Amniotic stem cell (primary cell): ENCODE measurements around the gene RBFOX1.

Experiments
- DNase-seq: peaks from one replicate; lab custom pipeline; 2025; lab: John Stamatoyannopoulos, UW

RBFOX1 gene

DNA sequence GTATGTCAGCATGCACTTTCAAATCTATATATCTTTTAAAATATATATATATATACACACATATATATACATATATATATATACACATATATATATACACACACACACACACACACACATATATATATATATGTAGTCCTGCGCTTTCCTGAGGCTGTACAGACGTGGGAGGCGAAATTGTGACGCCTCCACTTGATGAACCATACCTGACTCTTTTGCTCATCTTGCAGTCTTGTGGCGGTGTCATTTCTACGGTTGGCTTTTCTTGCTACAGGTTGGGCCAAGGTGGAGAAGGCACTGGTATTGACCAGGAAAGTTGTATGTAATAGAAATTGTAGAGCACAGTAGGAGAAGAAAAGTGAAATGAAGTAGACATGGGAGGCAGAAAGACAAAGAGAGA lies 88.2 kb downstream of the RBFOX1 start:
- DNase-seq: no peak

DNA sequence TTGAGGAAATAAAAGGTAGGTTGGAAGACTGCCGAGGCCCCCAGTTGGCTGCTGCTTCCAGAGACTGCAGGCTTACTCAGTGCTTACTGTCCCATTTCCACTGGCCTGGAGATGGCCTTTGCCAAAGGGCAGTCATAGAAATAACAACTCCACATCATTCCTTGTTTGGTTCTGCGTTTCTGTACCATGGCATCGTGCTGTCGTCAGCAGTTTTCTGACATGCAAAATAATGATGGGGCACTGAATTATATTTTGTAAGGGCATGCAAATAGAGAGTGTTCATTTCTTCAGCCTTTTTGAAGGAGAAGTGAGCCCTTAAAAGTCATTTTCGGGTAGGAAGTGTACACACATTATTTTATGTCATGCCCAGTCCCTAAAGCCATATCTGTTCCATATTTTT lies 88.9 kb downstream of the RBFOX1 start:
- no peak for DNase-seq

DNA sequence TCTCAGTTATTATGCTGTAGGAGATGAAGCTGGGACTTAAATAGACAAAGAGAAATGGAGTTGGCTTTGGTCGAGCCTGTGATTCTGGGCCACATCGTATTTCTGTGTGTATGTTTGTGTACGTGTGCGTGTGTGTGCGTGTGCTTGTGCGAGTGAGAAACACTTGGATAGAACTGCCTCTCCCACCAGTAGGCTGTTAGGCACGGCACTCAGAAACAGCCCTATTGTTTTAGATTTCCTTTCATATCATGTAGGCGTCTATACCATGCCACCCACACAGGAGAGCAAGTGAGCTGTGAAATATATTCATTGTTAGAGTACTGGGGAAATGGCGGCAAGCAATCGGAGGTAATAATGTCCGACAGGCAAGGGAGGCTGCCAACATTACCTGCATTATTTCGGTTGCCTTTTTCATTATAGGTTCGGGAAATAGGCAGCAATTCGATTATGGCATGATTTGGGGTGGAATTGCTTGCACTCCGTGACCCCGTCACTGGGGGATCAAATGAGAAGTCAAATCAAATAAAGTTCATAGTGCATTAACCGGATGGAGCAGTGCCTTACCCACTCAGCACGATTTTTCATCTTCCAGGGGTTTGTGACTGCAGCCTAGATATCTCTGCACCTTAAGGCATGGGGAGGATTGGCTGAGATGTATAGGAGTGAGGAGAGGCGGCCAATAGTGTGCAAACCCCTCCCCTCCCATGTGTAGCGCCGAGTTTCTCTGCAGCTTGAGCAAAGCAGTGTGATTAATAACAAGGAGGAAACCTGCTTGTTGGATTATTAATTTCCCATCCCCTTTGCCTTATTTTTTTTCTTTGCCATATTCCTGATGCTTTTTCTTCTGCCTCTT lies 89.6 kb downstream of the RBFOX1 start:
- no peak for DNase-seq

DNA sequence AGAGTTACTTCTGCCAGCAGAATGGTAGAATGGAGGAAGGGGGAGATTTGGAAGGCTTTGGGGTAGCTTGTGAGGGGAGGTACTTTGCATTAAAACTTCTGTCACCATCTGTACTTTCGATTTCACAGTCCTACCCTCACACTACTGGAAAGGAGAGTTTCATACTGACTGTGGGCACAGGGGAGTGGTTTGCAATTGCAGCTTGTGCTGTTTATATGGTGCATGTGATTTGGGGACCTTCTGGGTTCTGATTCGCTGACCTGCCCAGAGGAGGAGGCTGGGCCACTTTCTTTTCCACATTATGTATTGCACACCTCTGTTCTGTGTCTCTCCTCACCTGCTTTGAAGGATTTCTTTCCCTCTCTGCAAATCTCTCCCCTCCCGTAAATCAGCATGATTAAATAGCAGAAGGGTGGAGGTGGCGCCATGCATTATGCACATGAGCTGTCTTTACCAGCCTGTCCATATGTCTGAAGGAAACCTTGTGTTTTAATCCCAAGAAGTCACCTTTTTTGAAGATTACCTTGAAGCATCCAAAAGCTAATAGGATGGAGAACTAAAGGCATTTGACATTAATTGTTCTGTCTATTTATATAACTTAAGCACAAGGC lies 90.9 kb downstream of the RBFOX1 start:
- no peak for DNase-seq

DNA sequence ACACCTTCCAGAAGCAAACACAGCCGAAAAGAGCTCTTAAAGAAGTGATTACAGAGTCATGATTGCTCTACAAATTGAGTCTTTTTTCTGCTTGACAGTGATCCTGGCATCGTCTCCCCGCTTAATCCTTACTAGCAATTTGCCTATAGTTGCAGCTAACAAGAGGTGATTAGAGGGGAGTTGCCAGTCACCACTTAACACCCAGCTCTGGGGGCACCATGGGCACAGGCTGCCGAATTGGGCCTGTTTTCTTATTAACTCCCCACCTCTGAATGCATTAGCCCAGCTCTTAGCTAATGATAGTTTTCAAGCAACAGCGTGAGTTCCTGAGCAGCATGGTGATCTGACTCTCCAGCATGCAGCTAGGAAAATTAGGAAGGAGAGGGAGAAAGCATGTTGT lies 93.5 kb downstream of the RBFOX1 start:
- DNase-seq: no peak

DNA sequence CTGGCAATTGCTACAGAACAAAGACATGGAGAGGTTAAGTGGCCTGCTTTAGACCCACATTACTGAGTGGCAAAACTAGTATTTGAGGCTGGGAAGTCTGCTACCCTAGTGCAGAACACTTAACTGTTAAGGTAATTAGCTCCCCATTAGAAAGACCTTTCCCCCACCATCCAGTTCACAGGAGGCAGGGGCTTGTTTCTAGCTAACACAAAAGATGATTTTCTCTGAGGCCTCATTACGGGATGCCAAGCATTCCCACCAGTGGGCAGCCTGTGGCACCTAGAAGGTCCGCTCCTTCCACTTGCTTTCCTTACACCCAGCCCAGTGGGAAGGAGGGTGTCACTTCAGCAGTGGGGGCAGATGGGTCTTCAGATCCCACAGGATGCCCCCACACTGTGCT lies 99.1 kb downstream of the RBFOX1 start:
- DNase-seq: no peak

DNA sequence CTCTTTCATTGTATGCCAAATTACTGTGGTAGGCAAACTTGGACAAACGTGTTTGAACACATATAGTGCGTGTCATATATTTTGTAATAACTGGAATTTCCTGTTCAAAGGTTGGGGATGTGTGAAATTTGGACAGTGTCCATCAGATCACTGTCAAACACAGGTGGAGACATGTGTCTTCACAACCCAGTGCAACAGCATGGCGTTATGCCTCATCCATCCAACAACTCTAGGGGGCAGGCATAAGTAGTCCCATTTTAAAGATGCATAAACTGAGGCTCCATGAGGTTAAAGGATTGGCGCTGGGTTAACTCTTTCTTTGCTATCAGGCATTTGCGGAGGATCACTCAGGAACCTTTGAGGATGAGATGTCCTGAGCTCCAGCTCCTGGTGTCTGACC lies 103.7 kb downstream of the RBFOX1 start:
- no peak for DNase-seq

DNA sequence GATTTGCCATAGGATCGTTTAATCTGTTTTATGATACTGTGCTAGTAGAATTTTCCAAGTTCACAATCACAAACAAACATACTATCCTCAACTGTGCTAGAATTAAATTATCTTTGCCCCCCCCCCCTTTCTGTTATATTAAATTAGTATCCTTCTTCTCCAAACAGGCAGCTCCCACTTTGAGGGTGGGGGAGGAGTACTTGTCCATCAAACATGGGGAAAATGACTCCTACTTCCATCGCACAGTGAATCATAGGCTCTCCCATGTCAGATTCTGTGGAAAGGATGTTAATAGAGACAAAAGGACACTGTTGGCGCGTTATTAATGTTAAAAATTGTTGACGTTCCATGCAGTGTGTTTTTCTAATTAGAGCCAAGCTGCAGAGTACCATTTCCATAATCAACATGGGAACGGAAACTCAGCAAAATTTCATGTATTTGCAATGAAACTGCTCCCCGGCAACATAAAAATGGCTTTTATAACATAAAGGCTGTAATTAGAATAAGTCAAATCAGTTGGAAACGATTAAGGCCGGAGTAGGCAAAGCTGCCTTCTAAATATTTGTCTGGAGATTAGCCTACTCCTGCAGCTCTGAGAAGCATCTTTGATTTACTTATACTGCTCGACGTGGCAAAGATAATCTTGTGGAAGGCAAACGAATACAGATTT lies 104.6 kb downstream of the RBFOX1 start:
- DNase-seq: no peak

DNA sequence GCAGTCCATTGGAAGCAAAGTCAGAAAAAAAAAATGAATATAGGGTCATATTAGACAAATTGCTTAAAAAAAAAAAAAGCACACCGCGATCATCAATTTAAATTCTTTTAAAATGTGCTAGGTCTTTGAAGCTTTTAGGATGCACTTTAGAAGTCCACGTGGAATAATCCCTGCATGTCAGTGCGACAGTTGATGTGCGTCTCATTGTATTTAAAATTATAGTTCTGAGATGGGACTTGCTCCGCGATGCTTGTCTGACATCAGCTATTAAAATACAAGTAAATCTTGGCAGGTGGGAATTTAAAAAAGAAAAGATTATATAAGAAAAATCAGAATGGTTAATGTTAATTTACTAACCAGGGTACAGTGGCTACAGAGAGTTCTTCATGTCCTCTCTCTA lies 105.2 kb downstream of the RBFOX1 start:
- DNase-seq: no peak

DNA sequence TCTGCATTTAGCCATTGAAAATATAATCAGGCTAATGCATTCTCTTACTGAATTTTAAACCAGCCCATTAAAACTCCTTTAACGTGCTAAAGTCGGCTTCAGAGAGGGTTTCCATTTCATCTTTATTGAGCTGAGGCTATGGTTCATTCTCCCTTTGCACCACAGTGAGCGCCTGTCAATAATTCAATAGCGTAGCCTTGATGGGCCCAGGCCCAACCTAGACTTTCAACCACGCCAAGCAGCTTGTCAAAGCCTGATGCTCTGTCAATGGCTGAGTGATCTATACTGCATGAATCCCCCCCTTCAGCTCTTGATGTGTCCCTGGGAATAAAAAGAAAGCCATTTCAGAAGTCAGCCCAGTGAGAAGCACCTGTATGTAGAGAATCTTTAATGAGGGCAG lies 106.0 kb downstream of the RBFOX1 start:
- DNase-seq: no peak

DNA sequence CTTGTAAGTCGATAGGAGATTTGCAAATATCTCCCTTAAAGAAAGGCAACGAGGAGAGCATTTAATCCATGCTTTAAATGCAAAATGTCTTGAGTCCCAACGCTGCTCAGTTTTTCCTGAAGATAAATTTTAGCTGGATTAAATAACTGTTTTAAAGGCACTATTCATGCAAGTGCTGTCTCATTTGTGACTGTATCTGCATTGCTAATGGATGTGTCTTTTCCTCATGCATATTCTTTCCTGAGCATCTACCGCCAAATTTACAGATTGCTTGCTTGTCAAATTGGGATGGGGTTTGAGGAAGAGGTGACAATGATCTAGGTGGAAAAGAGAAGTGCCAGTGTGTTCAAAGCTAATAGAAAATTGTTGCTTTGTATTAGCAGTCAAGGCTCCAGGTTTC lies 106.9 kb downstream of the RBFOX1 start:
- no peak for DNase-seq

DNA sequence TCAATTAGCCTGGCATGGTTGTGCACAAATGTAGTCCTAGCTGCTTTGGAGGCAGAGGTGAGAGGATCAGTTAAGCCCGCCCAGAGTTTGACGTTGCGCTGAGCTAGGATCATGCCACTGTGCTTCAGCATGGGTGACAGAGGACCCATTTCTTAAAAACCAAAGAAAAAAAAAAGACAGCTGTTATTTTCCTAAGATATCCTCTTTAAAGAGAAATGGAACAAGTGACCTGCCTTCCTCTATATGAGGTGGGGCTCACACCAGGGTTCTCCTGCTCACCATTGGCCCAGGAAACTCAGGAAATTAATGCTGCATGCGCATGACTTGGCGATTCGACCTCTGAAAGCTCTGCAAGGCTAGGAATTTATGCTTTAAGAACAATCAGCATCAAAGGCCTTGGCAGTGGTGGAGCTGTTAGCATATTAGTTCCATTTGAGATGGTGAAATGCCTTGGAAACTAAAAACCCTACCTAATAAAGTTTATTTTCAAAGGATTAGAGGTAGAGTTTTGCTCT lies 108.3 kb downstream of the RBFOX1 start:
- no peak for DNase-seq

DNA sequence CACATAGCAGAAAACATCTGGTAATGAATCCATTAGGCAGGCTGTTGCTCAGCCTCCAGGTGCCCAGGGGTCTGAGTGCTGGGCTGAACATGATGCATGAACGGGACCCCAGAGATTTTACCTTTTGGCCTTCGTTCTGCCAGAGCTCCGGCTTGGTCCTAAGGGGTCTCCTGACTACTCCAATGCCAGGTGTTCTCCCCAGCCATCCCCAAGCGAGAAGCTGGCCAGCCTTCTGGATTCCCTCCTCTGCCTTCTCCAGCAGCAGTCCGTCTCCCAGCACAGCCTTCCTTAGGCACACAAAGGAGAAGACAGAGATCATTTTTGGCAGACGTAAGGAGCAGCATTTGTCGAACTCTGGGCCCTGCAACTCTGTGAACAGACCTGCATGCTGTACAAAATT lies 109.4 kb downstream of the RBFOX1 start:
- no peak for DNase-seq

DNA sequence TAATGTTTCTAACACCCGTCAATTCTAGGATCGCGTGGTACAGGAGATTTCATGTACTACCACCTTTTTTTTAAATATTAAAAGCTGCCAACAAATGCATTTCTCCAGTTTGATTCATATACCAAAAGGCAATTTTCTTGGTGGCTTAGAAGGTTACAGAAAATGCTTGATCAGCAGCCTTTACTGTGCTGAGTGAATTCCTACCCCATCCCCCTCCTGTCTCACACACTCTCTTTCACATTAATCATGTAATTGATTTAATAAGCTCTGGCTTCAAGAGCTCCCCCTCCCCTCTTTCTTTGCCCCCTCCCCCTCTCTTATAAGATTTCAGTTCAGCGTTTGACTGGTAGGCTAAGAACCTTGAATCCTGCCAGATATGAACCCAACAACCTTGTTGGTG lies 110.5 kb downstream of the RBFOX1 start:
- no peak for DNase-seq

DNA sequence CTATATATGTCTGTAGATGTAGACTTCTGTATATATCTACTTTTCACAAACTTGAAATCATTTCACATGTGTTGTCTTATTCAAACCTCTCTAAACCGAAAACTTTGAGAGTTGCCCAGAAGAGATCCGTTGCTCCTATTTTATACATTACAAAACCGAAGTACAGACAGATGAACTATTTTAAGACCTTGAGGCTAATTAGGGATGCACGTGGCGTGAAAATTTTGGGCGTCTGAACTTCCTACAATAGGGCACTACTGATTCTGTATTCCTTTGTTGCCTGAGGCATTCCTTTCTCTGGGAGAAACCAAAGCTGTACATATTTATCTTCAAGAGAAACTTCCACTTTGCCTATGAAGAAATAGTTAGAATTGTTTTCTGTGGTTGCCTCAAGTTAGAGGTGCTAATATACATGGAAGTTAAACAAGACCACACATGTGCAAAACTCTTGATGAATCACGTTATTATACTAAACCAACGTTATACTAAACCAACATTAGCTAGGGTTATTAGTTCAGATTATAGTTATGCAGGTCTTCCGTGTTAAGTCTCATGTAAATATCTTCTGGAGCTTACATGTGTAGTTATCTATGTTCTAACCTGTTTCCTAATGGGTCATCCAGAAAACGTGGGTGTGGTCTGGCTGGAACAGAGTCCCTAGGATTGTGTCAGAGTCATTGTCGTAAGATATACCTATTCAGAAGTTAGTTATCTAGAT lies 111.2 kb downstream of the RBFOX1 start:
- no peak for DNase-seq

DNA sequence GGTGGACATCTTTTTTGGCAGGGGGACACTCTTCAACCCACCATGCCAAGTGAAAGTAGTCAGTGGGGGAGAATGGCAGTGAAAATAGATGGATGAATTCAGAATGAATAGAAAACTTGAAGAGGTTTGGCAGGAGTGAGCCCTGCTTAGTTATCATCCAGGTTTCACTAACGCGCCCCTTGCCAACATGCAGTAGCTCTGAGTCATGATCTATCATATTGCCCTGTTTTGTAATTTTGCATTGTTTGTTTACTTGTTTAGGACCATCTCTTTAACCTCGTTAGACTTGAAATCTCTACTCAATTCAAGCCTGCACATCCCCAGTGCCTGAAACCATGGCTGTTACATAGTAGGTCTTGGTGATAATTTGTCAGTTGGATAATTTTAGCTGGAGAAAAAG lies 116.7 kb downstream of the RBFOX1 start:
- DNase-seq: no peak

DNA sequence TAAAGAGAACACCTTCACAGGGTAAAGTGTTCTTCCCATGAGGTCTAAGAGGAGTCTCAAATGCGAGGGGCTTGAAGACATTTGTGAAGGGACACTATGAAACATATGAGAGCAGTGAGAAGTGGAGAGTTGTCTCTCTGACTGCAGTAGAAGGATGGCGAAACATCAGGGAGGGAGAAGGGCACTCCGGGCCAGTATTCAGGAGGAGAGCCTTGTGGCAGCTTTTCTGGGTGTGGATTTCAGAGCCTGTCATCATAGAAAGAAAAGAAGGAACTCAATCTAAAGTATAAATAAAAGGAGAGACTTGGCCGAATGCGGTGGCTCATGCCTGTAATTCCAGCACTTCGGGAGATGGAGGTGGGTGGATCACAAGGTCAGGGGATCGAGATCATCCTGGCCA lies 117.2 kb downstream of the RBFOX1 start:
- no peak for DNase-seq

DNA sequence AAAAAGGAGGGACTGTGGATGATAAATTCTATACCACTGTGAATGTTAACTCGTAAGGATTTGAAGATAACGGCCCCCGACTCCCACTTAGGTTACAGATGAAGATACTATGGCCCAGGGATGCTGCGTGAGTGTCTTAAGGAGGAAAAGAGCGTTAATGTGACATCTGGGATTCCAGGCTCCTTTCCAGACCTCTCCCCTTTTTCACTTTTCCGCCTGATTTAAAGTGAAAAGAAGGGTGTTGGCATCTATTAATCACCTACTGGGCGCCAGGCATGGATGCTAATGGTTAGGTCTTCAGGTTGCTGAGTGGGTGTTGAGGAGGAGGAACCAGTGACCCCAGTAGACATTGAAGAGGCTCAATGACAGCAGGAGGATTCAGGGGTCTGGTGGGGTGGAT lies 117.8 kb downstream of the RBFOX1 start:
- DNase-seq: no peak

DNA sequence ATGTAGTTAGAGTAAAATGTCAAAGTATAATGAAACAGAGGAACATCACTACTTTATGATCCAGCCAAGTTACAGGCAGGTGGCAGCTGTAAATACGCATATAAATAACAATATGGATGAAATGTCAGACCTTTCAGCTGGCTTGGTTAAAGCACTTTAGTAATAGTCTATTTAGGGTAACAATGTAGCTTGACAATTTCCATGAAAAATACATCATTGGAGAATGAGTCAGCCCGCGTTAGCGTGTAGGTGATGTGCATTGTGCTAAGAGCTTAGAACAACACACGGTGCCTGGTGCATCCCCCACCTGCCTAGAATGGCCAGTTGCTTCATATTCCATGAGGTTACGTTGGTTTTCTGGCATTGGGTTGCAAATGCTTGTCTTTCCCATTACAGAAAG lies 119.4 kb downstream of the RBFOX1 start:
- no peak for DNase-seq

DNA sequence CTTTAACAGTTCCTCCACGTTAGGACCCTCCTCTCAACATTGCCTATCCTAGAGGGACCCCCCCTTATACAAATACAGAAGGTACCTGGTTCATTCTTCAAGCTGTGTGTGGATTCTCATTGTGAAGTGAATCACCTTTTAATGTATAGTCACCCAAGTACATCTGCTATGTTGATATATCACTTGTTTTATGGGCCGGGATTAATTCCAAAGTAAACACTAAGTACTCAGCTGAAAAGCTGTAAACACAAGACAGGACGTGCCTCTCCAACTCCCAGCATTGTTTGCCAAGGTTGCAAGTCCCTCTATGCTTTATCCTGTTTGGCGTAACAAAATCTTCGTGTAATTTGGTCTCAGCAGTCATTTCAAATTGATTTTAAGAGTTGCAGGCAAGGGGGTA lies 123.6 kb downstream of the RBFOX1 start:
- no peak for DNase-seq

DNA sequence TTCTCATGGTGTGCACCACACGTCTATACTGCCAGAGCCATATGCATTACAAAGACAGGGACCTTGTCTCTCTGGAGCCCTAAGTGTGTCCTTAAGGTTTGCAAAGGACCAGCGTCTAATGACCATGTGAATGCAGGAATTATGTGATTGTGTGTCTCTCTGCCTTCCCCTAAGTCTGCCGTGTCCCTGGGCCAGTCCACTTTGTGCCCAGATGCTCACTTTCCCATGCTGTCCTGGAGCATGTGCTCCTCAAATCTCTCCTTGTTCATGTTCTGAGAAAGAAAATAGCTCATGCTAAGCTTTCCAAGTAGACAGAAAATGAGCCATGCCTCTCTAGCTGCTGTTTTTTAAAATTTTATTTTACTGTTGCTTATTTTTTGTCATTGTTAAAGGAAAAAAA lies 125.5 kb downstream of the RBFOX1 start:
- DNase-seq: no peak

DNA sequence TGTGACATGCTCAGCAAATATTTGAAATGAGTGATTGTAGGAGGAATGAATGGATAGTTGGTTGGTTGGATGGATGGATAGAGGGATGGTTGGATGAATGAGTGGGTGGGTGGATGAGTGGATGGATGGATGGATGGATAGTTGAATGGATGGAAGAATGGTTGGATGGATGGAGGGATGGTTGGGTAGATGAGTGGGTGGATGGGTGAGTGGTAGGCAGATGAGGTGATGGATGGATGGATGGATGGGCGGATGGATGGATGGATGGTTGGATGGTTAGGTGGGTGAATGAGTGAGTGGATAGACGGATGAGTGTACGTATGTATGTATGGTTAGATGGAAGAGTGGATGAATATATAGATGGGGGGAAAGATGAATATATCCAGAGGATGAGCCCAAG lies 137.7 kb downstream of the RBFOX1 start:
- no peak for DNase-seq

DNA sequence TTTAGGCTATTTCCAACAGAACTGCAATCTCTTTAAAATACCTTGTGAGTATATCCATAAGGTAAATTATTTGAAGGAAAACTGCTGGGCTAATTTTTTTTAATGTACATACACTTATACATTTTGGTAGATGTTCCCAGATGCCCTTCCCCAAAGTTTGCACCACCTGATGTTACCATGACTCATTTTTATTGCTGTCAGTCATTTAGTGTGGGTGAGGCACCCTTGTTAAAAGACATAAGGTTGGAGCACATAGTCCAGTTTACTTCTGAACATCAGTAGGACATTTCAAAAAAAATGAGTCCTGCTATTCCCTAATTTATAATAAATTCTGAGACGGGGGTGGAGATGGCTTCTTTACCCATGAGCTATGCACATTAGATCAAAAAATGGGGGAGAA lies 138.6 kb downstream of the RBFOX1 start:
- DNase-seq: no peak
